HK-2 (cell line): ENCODE results near the gene PDGFA.

Source experiments
- DNase-seq: peaks from one replicate; pipeline ENCODE4 v3.0.0-alpha.2; 2018; ENCODE audit not compliant: unreplicated experiment

The PDGFA gene

GRCh38 chr7:491292-491957, 28.2 kb downstream of the PDGFA start:
- no peak for DNase-seq

DNA sequence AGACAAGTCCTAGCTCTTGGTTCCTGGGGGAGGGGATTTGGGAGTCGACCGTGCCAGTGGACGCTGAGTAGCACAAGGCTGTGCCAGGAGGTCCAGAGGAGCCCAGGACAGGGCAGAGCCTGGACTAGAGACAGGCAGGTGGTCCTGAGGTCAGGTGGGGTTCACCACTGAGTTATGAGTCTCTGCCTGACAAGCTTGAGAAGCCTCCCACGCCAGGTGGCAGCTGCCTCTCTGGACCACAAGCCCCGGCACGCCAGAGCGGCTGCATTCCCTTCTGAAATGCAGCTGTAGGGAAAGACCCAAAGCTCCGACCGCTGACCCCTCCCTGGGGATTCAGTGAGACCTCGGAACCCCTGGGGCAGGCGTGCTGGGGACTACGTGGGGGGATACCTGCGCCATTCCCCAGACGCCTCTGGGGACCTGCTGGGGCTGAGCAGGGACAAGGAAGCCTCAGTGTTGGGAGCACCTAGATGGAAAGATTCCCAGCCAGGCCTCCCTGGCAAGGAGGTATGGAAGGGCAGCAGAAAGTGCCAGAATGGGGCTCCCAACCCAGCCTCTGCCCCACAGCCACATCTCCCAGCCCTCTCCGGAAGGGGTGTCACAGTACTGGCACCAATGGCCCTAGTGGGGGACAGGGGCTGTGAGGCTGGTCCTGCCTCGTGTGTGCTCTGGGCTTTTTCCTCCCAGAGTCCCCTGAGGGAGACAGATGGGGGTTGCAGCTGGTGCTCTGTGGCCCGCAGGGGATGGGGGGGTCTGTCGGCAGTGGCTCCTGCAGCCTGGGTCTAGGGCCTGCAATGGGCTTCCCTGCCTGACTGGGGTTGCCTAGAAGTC, 29.0 kb downstream of the PDGFA start:
- DNase-seq = no peak

GRCh38 chr7:489876-490275, 29.8 kb downstream of the PDGFA start:
- no peak for DNase-seq

DNA sequence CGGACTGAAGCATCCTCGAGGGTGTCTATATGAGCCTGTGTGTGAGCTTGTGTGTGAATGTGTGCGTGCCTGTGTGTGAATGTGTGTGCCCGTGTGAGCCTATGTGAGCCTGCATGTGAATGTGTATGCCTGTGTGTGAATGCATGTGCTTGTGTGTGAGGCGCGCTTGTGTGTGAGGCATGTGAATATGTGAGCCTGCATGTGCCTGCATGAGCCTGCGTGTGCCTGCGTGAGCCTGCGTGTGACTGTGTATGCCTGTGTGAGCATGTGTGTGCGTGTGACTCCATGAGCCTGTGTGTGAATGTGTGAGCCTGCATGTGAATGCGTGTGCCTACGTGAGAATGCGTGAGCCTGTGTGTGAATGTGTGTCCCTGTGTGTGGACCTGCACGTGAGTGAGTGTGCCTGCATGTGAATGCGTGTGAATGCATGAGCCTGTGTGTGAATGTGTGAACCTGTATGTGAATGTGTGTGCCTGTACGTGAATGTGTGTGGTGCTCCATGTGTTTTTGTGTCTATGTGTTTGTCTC, 33.4 kb downstream of the PDGFA start:
- no peak for DNase-seq

- no peak for DNase-seq
These were observed 34.2 kb downstream of the PDGFA start for GRCh38 chr7:485188-486081.

GRCh38 chr7:484356-485101, 35.1 kb downstream of the PDGFA start:
- no peak for DNase-seq

DNA sequence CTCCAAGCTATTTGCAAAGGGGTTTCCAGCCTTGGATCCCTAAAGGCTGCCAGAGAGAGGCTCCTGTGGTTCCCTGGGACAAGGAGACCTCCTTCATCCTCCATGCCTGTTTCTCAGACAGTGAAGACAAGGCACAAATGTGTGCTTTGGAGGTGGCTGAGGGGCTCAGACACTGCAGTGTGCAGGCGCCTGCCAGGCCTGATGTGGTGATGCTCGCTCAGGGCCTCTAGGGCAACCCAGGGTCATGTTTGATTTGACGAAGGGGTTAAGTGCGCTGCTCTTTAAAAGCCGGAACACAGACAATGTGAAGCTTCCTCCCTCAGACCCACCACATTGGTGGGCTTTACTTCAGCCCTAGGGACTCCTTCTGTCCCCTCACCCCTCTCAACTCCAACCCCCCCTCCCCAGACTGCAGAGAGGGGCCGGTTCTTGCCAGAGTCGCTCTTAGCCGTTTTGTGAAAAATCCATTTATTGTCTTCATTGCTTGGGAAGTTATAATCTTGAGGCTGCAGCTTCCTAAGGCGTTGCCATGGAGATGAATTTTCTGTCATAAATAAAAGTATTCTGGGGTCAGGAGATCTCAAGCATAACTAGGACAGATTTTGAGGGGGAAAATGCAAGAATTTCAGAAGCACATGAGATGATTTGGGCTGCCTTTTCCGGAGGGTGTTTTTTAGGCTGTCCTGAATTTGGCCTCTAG, 35.8 kb downstream of the PDGFA start:
- no peak for DNase-seq

- DNase-seq = no peak
These were observed 37.0 kb downstream of the PDGFA start for GRCh38 chr7:482521-483083.

DNA sequence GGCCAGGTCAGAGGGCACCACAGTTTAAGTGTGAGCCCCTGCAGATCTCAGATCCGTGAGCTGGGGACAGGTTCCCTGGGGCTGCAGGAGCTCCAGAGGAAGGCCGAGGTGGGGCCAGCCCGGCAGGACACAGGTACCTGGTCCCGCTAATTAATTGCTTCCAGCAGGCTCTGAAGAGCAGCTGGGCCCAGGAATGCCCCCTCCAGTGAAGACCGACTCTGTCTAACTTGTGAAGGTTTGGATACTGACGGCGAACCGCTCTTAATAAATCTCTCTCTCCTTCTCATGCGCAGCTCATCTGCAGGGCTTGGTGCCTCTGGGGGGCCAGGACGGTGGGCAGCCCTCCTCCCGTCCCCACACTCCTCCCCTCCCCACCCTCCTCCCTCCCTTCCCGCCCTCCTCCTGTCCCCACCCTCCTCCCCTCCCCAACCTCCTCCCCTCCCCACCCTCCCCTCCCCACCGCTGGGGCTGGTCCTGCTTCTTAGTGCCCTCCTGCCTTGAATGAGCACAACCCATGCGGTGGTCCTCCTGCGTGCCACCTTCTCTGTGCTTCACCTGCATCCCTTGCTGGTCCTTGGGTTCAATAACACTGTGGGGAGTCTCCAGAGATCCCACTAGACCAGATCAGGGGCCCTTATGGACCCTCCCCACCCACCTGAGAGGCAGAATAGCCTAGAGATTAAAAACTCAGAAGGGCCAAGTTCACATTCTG, 38.3 kb downstream of the PDGFA start:
- no peak for DNase-seq

GRCh38 chr7:480531-481218, 39.0 kb downstream of the PDGFA start:
- DNase-seq = no peak

DNA sequence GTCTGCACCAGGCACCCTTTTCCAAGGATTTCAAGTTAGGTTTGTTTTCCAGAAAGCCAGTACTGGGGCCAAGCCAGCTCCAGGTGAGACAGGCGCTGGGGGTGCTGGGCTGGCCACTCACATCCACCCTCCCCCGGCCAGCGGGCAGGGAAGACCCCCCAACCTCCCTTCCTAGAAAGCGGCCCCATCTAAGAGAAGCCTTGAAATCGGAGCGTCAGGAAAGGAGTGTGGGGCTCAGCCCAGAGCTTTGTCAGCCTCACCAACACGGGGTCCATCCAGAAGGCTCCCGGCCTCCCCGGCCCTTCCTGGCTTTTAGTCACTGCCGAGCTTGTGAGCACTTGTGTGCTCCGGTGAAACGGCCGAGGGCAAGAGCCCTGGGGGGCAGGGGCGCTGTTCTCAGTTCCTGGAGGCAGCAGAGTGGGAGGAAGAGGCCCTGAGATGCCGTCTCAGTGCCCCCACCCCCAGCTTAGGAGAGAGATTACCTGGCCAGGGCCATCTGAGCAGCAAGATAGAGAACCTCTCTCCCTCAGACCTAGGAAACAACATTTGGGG, 39.6 kb downstream of the PDGFA start:
- no peak for DNase-seq

DNA sequence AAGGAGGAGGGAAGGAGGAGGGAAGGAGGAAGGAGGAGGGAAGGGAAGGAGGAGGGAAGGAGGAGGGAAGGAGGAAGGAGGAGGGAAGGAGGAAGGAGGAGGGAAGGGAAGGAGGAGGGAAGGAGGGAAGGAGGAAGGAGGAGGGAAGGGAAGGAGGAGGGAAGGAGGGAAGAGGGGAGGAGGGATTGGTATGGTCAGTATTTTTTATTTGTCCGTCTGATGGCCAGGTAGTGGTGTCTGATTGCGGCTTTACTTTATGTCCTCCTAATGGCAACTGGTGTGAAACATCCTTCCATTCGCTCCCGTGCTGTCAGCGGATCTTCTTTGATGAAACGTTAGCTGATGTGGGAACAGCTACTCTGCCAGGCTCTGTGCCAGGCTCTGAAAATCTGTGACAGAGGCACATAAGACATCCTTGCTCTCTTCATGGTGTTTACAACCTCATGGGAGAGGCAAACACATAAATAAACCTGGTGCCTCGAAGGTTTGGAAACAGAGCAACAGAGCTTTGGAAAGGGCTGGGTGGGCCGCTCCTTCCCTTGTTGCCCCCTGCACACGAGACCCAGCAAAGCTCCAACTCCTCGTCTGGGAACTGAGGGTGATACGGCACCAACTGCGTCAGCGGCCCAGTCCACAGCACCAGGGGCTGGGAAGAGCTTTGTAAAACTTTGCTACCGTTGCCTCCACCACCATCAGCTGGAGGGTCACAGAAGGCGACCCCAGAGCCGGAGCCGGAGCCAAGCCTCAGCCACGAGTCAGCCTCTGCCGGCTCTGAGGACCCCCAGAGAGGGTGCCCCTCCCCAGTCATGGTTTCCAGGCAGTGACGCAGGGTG, 40.3 kb downstream of the PDGFA start:
- no peak for DNase-seq

- DNase-seq = peak; percentile 27
These were observed 41.9 kb downstream of the PDGFA start for GRCh38 chr7:477626-478220.

DNA sequence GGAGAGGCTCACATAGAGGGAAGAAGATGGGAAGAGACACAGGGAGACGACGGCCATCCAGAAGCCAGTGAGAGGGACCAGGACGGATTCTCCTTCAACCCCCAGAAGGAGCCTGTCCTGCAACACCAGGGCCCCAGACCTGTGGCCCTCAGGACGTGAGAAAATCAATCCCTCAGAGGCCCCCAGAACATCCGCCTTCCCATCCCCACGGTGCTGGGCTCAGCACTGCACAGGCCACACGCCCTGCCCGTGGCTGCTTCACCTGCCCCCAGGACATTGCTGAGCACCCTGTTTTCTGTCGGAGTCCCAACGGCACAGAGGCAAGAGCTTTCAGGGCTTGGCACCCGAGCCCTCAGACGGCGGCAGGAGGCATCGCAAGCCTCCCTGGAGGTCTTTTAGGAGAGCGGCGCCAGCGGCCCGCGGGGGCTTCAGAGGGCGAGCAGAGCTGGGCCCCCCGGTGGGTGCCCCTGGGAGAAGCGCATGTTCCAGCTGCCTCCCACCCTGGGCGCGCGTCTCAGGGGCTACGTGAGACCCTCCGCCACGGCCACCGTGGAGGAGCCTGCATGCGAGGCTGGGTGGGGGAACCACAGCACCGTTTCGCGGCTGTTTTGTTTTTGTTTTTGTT, 42.8 kb downstream of the PDGFA start:
- DNase-seq = no peak

DNA sequence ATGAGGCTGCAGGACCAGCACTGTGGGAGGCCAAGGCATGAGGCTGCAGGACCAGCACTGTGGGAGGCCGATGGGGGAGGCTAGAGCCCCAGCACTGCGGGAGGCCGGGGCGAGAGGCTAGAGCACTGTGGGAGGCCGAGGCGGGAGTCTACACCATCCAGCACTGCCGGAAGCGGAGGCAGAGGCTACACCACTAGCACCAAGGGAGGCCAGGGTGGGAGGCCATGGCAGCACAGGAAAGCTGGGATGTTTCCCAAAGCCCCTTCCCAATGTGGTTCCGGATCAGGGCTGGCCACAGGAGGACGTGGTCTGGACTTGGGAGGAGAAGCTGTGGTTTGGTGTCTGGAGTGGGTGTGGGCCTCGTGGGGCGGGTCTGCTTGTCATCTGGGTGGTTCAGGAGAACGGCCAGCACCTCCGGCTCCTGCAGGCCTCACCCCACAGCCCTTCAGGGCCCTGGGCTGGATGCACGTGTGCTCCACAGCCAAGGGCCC, 43.6 kb downstream of the PDGFA start:
- DNase-seq = no peak

DNA sequence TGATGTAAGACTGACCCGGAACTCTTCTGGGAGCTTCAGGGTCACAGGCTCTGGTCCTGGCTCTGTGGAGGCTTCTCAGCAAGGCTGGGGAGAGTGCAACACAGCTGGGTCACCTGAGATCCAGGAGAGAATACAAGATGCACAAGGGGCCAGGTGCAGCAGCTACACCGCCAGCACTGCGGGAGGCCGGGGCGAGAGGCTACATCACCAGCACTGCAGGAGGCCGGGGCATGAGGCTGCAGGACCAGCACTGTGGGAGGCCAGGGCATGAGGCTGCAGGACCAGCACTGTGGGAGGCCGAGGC, 44.3 kb downstream of the PDGFA start:
- no peak for DNase-seq
